ENCODE data around the gene PTF1A. TPM values are rescaled to one million over a fixed set of nuclear protein-coding genes. Genes with fewer than 3 reads are reported as not detected.
"Not testable (repeated sequence)": the region's sequence is repeated elsewhere in the genome, so short reads cannot be mapped to it uniquely, and the experiment has no call there.

The PTF1A gene
- total and polyA plus RNA-seq, 2 of the 4 experiments (the other 2 are of a cell fraction), result not detected

DNA sequence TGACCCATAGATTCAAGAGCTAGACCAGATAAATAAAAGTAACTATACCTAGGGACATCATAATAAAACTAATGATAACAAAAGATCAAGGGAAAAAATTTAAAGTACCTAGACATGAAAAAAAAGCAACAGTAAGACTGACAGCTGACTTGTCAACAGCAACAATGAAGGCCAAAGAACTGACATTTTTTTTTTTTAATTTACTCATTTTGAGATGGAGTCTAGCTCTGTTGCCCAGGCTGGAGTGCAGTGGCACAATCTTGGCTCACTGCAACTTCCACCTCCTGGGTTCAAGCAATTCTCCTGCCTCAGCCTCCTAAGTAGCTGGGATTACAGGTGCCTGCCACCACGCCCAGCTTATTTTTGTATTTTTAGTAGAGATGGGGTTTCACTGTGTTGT is 49.7 kb downstream of the PTF1A start:
- H3K56ac ChIP-seq (ENCODE audit: extremely low read depth, insufficient read depth, low read length); POLR2A ChIA-PET (ENCODE audit: unreplicated experiment); H3K4me3 ChIP-seq (ENCODE audit: insufficient read depth, low read depth, low read length); H3K36me3 ChIP-seq (ENCODE audit: control insufficient read depth, insufficient read depth, low read length); H3K4me2 ChIP-seq (ENCODE audit: low read depth, low read length); in situ Hi-C loops (cut with MboI; ENCODE audit: low sequenced_read_pairs); H3K18ac ChIP-seq (ENCODE audit: low read depth, low read length); H3K14ac ChIP-seq (replicated peaks; ENCODE audit: low read depth, low read length); H3K27me3 ChIP-seq (ENCODE audit: control insufficient read depth, insufficient read depth, low read length); H4K20me1 ChIP-seq (ENCODE audit: insufficient read depth, low read length); dilution Hi-C loops (cut with HindIII; ENCODE audit: low sequenced_read_pairs, unreplicated experiment); H3K9me3 ChIP-seq (ENCODE audit: control insufficient read depth, insufficient read depth, low read length); intact Hi-C loops (cut with micrococcal nuclease); H3K9ac ChIP-seq (ENCODE audit: low read depth, low read length); BruUV-seq (replicated peaks); H2AK9ac ChIP-seq (replicated peaks; ENCODE audit: low read depth, low read length, poor library complexity); DNase-seq; H3K9me1 ChIP-seq (ENCODE audit: insufficient read depth, low read length); H4K5ac ChIP-seq (ENCODE audit: low read depth, low read length); H2BK120ac ChIP-seq (ENCODE audit: low read depth, low read length); H2AK5ac ChIP-seq (ENCODE audit: low read depth, low read length); H2BK20ac ChIP-seq (ENCODE audit: low read depth, low read length); ATAC-seq (ENCODE audit: low read depth); H3K27ac ChIP-seq (ENCODE audit: insufficient read depth, low read length); H3K23ac ChIP-seq (ENCODE audit: low read depth, low read length); CTCF ChIA-PET; H4K8ac ChIP-seq (ENCODE audit: low read depth in 2 of 2, low read length in 2 of 2); H3K4ac ChIP-seq (ENCODE audit: low read depth, low read length); H4K91ac ChIP-seq (ENCODE audit: insufficient read depth, low read depth, low read length); H2BK5ac ChIP-seq (ENCODE audit: low read depth, low read length, poor library complexity, severe bottlenecking); H3K4me1 ChIP-seq (ENCODE audit: control insufficient read depth, insufficient read depth, low read length); H3K79me1 ChIP-seq (ENCODE audit: low read depth in 1 of 2, low read length in 2 of 2); H2BK15ac ChIP-seq (ENCODE audit: low read depth, low read length); H2AFZ ChIP-seq (replicated peaks; ENCODE audit: low read length, poor library complexity): not testable (repeated sequence)
- no CpG with 5 or more reads among the region's 1 CpG for WGBS, 2 experiments (ENCODE audit: extremely low coverage in 2 of 2, insufficient read length in 1 of 2)

Small RNA genes lying within 50 kb of the gene (microRNA-seq; reads per million reads assigned to microRNA genes)
- not detected for gene RF00561 (ENCODE audit: insufficient read depth, insufficient read length)

Small RNA genes lying within 50 kb of the gene (small RNA-seq; reads per million reads assigned to genes)
- 0 reads per million in 5 experiments for gene RF00561

Other genes with a start within 250 kb of the PTF1A start
- gene MSRB2, start 96.7 kb upstream of the PTF1A start, total RNA-seq (2012; rRNA removed), result 10.6 TPM in 2 replicates
- 20.1 and 23.1 TPM in 2 replicates for gene MSRB2, start 96.7 kb upstream of the PTF1A start, polyA plus RNA-seq (2012; rRNA removed)
- 0.18 and 0.28 TPM in 2 replicates for gene C10orf67, start 152.5 kb downstream of the PTF1A start, total RNA-seq (2012; rRNA removed)
- gene C10orf67, start 152.5 kb downstream of the PTF1A start, polyA plus RNA-seq (2012; rRNA removed), result 0.14 and 0.15 TPM in 2 replicates
- gene OTUD1, start 246.8 kb downstream of the PTF1A start, total RNA-seq (2012; rRNA removed), result 1.3 and 3.3 TPM in 2 replicates
- 1.4 and 2.0 TPM in 2 replicates for gene OTUD1, start 246.8 kb downstream of the PTF1A start, polyA plus RNA-seq (2012; rRNA removed)

All from IMR-90 (cell line).